Measurements from ENCODE around the gene HMGCS2. TPM values are rescaled to one million over a fixed set of nuclear protein-coding genes. Genes with fewer than 3 reads are reported as not detected.

The HMGCS2 gene
- polyA plus RNA-seq (ENCODE audit: insufficient read length in 10 of 10) = under 1 TPM in 5 of 10 donors, not detected in 5; 0.11 to 0.76 (median 0.15) TPM
- long read RNA-seq, donor 1 = 0 reads
- long read RNA-seq, donor 2 = 0 reads
- long read RNA-seq, donor 3 = 0 reads
- long read RNA-seq, donor 4 = 0 reads
- long read RNA-seq, donor 5 = 0 reads
- long read RNA-seq, donor 6 = 0 reads
- long read RNA-seq, donor 7 = 0 reads
- long read RNA-seq, donor 8 = 0 reads
- long read RNA-seq, donor 9 = 0 reads

- DNase-seq = no peak
These were observed at the start of gene HMGCS2 for GRCh38 chr1:119768778-119769177. Gene HMGCS2, minus strand, starts transcription at chr1:119768905. Its CDS starts 61 bp downstream, at chr1:119768844.

GRCh38 chr1:119818181-119818580 is 49.5 kb upstream of the HMGCS2 start:
- DNase-seq = no peak

DNA sequence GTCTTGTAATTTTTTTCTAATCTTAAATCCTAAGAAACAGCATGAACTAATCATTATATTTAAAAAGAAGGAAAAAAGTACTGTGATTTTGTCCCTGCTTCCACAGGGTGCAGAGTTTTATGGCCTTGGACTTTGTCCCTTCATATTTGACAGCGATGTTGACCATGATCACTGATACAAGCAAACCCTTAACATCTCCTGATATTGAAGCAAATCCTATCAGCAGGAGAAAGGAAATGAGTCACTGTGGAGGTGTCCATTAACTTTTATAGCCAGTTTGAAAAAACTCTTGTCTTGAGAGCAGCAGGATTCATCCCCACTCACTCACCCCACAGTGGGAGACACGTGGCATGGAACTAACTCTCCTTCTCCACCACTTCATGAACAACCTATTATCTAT is 47.7 kb upstream of the HMGCS2 start:
- no peak for DNase-seq

GRCh38 chr1:119815928-119816327 is 47.2 kb upstream of the HMGCS2 start:
- DNase-seq = no peak

GRCh38 chr1:119815361-119815760 is 46.7 kb upstream of the HMGCS2 start:
- peak in 1 of 3 donors; percentile 24 for DNase-seq

DNA sequence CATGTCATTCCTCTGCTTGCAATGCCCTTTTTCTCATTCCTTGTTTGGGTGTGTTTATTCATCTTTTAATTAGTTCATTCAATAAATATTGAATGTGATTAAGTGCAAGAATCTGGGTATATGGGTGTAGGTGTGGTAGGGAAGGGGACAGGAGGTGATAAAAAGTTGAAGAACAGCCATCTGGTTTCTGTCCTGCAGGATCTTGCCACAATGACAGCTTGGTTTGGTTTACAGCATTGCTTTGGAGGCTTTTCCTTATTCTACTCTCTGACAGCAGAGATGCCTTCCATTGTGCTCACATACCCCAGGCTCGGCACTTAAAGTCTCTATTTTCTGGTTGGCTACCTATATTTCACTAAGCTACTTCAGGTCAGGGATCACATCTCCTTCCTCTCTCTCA is 45.6 kb upstream of the HMGCS2 start:
- no peak for DNase-seq

DNA sequence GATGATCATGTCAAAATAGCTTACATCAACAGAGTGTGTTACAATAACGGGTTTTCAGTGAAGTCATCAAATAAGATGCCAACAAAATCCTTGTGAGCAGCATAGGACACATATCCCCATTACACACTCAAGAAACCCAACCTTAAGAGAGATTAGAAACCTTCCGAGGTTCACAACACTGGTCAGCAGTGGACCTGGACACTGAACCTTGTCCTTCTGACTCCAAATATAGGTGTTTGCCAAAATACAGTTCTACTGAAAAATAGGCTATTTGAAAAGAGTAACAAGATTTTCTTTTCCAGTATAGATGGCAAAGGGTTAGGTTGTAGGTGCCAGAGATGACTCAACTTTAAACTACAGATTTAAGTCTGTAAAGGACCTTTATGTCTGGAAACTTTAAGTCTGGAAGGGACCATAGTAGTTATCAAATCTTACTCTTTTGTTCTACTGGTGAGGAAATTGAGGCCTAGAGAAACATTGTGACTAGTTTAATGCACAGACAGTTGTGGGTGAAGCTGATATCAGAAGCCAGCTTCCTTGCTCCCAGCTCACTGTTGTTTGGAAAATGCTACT is 43.4 kb upstream of the HMGCS2 start:
- DNase-seq = no peak

DNA sequence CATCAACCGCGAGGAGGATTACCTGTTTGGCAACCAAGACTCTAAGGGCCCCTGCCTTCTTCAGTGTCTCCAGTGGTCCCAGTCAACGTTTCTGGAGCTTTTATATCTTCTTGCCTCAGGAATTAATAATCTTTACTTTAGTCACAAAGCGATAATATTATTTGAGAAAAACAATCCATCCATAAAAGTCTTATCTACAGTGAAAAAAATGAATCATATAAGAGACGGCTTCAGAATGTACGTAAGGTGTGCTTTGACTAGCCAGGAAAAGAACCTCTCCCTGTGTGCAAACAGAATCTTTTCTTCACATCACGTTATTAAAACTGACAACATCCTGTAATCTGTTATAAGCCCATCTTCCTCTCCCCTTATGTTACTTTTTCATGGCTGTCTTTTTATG is 42.7 kb upstream of the HMGCS2 start, which contains the start of gene REG4:
Gene REG4, minus strand, starts transcription at position 74 of the 400 bp plus-strand sequence. CDS start 2,691 bp downstream, outside the sequence.
- DNase-seq = no peak

DNA sequence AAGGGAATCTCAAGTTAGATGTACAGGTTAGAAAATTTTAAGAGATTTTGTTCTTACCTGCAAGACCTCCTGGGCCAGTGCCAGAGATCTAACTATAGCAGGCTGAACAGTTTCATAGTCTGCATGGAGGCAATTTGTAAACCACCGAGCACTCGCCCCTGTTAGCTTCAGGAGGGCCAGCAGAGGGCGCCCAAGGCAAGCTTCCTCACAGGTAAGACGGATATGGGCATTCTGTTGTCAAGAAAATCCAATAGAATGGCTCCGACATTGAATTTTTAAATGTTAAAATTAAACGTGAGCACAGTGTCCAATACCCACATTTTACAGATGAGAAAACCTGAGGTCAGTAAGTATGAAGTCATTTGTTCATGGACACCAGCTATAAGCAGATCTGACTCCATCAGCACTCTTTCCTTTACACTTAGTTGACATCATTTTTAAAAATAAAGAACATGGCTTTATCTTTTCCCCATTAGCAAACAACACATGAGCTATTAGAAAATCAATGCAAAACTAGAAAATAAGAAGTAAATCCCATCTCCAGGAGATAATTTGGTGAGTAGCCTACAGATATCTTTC is 40.4 kb upstream of the HMGCS2 start:
- peak; percentile 54 to 84 (median 78) for DNase-seq

DNA sequence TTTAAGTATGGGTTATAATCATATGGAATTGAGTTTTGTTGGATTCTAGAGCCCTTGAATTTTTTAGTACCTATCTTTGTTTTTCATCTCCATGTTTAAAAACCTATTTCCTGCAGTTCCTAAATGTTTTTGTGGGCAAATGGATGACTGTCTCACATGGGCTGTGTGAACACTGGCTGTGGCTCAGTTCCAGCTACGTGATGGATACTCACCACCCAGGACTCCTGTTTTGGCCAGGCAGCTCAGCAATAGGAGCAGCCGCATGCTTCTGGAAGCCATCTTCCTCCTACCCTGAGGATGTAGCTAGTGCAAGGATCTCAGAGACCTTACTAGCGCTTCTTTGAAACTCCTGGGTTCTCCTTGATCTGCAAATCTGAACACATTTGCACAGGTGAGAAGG is 39.8 kb upstream of the HMGCS2 start:
- DNase-seq = no peak

GRCh38 chr1:119806489-119806888 is 37.8 kb upstream of the HMGCS2 start:
- DNase-seq = no peak

DNA sequence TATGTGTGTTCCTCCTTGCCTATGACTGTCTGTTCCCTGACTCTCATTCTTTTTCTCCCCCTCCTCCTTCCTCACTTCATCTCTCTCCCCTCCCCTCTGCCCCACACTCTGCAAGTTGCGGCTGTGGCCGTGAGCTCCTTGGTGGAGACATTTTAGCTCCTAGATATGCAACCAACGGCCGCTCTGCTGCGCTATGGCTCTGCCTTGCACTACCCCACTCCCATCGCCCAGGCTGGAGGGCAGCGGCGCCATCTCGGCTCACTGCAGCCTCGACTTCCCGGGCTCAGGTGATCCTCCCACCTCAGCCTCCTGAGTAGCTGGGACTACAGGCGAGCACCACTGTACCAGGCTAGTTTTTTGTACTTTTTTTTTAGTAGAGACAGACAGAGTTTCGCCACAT is 37.0 kb upstream of the HMGCS2 start:
- DNase-seq = no peak

DNA sequence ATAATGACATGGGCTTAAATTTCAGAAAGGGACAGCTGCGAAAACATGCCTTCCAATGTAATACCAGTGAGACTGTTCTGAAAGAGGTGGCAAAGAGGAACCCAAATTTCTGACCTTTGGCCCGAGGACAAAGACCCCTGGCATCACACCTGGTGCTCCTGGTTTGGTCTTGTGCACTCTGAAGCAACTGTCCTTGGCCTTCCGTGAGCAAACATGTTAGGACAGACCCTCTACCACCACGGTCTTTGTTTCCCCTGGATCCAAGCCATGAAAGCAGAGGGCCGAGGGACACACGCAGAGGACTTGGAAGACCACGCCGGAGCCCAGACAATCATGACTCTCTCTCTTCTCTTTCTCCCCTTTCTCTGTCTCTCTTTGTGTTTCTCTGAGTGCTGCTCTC is 36.5 kb upstream of the HMGCS2 start:
- no peak for DNase-seq

DNA sequence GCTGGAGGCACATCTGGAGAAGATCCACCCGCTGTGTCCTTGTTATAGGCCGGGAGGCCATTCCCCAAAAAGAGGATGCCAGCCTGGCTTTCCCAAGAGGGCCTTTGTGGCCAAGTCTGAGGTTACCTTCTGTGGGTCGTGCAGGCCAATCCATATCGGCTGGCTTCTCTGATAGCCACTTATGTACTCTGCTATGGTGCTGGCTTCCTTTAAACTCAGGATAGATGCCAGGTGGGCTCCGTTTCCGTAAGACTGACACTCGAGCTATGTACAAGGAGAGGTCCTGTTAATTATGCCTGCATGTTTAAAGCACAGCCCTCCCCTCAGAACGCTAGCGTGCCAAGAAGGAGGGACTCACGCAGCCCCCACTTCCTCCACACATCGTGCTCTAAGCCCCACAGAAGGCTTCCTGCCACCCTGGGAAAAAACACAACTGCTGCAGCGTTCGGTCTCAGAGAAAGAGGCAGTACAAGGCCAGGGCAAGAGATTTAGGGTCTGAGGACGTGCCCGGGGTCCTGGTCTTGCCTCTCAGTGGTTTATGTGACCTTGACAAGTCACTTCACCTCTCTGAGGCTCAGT is 31.0 kb upstream of the HMGCS2 start:
- DNase-seq = no peak

- DNase-seq = no peak
These were observed 30.3 kb upstream of the HMGCS2 start for GRCh38 chr1:119799003-119799402.

- no peak for DNase-seq
These were observed 28.9 kb upstream of the HMGCS2 start for GRCh38 chr1:119797606-119798005.

GRCh38 chr1:119797162-119797561 is 28.5 kb upstream of the HMGCS2 start:
- DNase-seq = no peak

DNA sequence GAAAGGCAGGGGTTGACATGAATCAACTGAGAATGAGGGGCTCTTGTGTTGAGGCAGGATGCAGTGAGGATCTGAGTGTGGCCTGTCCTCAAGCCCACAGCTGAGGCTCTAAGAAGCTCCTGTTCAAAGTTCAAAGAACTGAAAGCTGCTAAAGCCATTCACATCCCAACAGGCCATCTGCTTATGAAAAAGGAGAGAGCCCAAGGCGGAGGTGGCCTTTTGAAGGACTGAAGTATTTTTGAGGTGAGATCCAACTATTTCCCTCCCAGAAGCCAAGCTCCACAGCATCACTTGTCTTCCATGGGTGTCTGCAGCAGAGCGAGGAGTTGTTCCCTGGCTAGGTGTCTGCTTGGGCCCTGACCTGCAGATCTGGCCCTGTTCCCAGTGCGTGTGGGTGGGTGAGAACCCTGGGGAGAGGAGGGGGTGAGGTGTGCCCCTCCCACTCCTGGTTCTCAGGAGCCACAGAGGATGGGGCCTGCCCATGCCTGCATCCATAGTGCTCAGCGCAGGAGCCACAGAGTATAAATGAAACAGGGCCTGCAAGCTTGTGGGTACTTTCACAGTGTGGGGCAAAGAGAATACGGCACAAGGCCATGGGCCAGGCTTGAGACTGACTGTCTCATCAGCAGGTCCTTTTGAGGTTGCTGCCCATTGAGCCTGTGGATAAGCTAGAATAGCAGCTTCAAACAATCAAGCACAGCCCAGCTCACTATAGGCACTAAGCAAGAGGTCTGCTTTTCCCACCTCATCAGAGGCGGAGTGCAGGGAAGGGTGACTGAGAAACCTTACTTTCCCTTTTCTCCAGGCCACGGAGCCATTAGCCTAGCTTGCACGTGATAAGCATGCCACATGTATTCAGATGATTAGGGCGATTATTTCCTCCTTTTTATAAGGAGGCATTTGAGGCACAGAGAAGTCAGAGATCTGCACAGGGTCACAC is 26.8 kb upstream of the HMGCS2 start:
- peak in 1 of 3 donors; percentile 59 for DNase-seq

- DNase-seq = peak in 1 of 3 donors; percentile 74
These were observed 26.2 kb upstream of the HMGCS2 start for GRCh38 chr1:119794876-119795240.

- no peak for DNase-seq
These were observed 25.6 kb upstream of the HMGCS2 start for GRCh38 chr1:119794230-119794875.

- DNase-seq = no peak
These were observed 22.7 kb upstream of the HMGCS2 start for GRCh38 chr1:119791377-119791776.

All from muscle of back (tissue), 13 donors.